Activated CD4-positive, alpha-beta T cell treated with anti-CD3 and anti-CD28 coated beads, Interleukin-2, amount 10 ng/mL, durations not matched to agents 24 days and 14 days (primary cell): Measurements from ENCODE around the gene GTSE1. TPM values are rescaled to one million over a fixed set of nuclear protein-coding genes. Genes with fewer than 3 reads are reported as not detected.

Experiments
- DNase-seq: peaks from one replicate; pipeline ENCODE4 v3.0.0; 2022
- H3K27ac Mint-ChIP-seq: one replicate; pipeline ENCODE4 v1.8.0; 2022; ENCODE audit warnings: mild to moderate bottlenecking, mixed read lengths
- H3K27me3 Mint-ChIP-seq: one replicate; pipeline ENCODE4 v1.8.0; 2022; ENCODE audit warnings: mixed read lengths
- H3K36me3 Mint-ChIP-seq: one replicate; pipeline ENCODE4 v1.8.0; 2022; ENCODE audit warnings: low read depth, mild to moderate bottlenecking, mixed read lengths
- H3K4me1 Mint-ChIP-seq: one replicate; pipeline ENCODE4 v1.8.0; 2021; ENCODE audit warnings: mixed read lengths
- H3K4me3 Mint-ChIP-seq: one replicate; pipeline ENCODE4 v1.8.0; 2022; ENCODE audit warnings: mild to moderate bottlenecking, moderate library complexity, mixed read lengths
- H3K9me3 Mint-ChIP-seq: one replicate; pipeline ENCODE4 v1.8.0; 2021; ENCODE audit warnings: mixed read lengths
- intact Hi-C: fragments of 100-400 bp; cut with micrococcal nuclease; formaldehyde crosslinking; loops from one replicate; pipeline ENCODE4 v1.15.1; 2023
- total RNA-seq: library from RNA; stranded (reverse); gene quantifications from 2 replicates; pipeline ENCODE4 v1.2.3, GENCODE V29; 2022

Gene GTSE1
- total RNA-seq, 1 donor from 2014 or later: 37.6 TPM

GRCh38 chr22:46360097-46360496, 63.4 kb downstream of the GTSE1 start:
- Mint-ChIP-seq H3K27ac (no peak overlapping the region), H3K36me3 (peaks cover 11% of the 10 kb centered on the region), H3K4me3 (no peak overlapping the region), H3K4me1 (no peaks in the 10 kb centered on the region), H3K27me3 (no peaks in the 10 kb centered on the region), H3K9me3 (no peaks in the 10 kb centered on the region)
- intact Hi-C loops: no loop called here
- DNase-seq: no peak

- Mint-ChIP-seq H3K27me3 (no peaks in the 10 kb centered on the region), H3K4me1 (no peaks in the 10 kb centered on the region), H3K4me3 (no peak overlapping the region), H3K36me3 (peaks cover 6% of the 10 kb centered on the region), H3K9me3 (no peaks in the 10 kb centered on the region), H3K27ac (no peak overlapping the region)
- no peak for DNase-seq
- intact Hi-C loops: no loop called here
Observed at GRCh38 chr22:46360891-46361290, 64.2 kb downstream of the GTSE1 start.

- Mint-ChIP-seq H3K27ac (no peak overlapping the region), H3K9me3 (no peaks in the 10 kb centered on the region), H3K36me3 (peaks cover 6% of the 10 kb centered on the region), H3K4me1 (no peaks in the 10 kb centered on the region), H3K27me3 (no peaks in the 10 kb centered on the region), H3K4me3 (no peak overlapping the region)
- intact Hi-C loops: no loop called here
- DNase-seq: no peak
Observed at GRCh38 chr22:46361826-46362202, 65.1 kb downstream of the GTSE1 start.

- no peaks in the 10 kb centered on the region for H3K9me3 Mint-ChIP-seq
- H3K27ac Mint-ChIP-seq: no peak overlapping the region
- H3K27me3 Mint-ChIP-seq: no peaks in the 10 kb centered on the region
- no peaks in the 10 kb centered on the region for H3K4me1 Mint-ChIP-seq
- DNase-seq: no peak
- intact Hi-C loops: no loop called here
- H3K36me3 Mint-ChIP-seq: peaks cover 4% of the 10 kb centered on the region
- no peak overlapping the region for H3K4me3 Mint-ChIP-seq
Observed at GRCh38 chr22:46362203-46362933, 65.7 kb downstream of the GTSE1 start.

GRCh38 chr22:46362934-46363515, 66.4 kb downstream of the GTSE1 start:
- peaks cover 3% of the 10 kb centered on the region for H3K36me3 Mint-ChIP-seq
- no peaks in the 10 kb centered on the region for H3K27me3 Mint-ChIP-seq
- H3K4me1 Mint-ChIP-seq: peaks cover 3% of the 10 kb centered on the region
- no peaks in the 10 kb centered on the region for H3K9me3 Mint-ChIP-seq
- H3K4me3 Mint-ChIP-seq: no peak overlapping the region
- DNase-seq: no peak
- no peak overlapping the region for H3K27ac Mint-ChIP-seq
- intact Hi-C loops: no loop called here

GRCh38 chr22:46363611-46364321, 67.1 kb downstream of the GTSE1 start:
- no peak overlapping the region for H3K4me3 Mint-ChIP-seq
- H3K27me3 Mint-ChIP-seq: no peaks in the 10 kb centered on the region
- H3K27ac Mint-ChIP-seq: no peak overlapping the region
- H3K9me3 Mint-ChIP-seq: no peaks in the 10 kb centered on the region
- H3K4me1 Mint-ChIP-seq: peaks cover 3% of the 10 kb centered on the region
- peaks cover 2% of the 10 kb centered on the region for H3K36me3 Mint-ChIP-seq
- DNase-seq: no peak
- intact Hi-C loops: no loop called here

- no peak for DNase-seq
- no peaks in the 10 kb centered on the region for H3K36me3 Mint-ChIP-seq
- no peak overlapping the region for H3K27ac Mint-ChIP-seq
- H3K4me3 Mint-ChIP-seq: no peak overlapping the region
- H3K4me1 Mint-ChIP-seq: peaks cover 3% of the 10 kb centered on the region
- intact Hi-C loops: no loop called here
- no peaks in the 10 kb centered on the region for H3K27me3 Mint-ChIP-seq
- no peaks in the 10 kb centered on the region for H3K9me3 Mint-ChIP-seq
Observed at GRCh38 chr22:46364341-46365165, 67.9 kb downstream of the GTSE1 start.

GRCh38 chr22:46365166-46365624, 68.5 kb downstream of the GTSE1 start:
- Mint-ChIP-seq H3K9me3 (no peaks in the 10 kb centered on the region), H3K36me3 (no peaks in the 10 kb centered on the region), H3K27me3 (no peaks in the 10 kb centered on the region), H3K4me1 (peaks cover 3% of the 10 kb centered on the region), H3K27ac (no peak overlapping the region), H3K4me3 (no peak overlapping the region)
- intact Hi-C loops: no loop called here
- DNase-seq: no peak

GRCh38 chr22:46366327-46366731, 69.7 kb downstream of the GTSE1 start:
- intact Hi-C loops: no loop called here
- no peak for DNase-seq
- H3K9me3 Mint-ChIP-seq: no peaks in the 10 kb centered on the region
- peaks cover 3% of the 10 kb centered on the region for H3K4me1 Mint-ChIP-seq
- H3K27me3 Mint-ChIP-seq: no peaks in the 10 kb centered on the region
- H3K27ac Mint-ChIP-seq: no peak overlapping the region
- no peak overlapping the region for H3K4me3 Mint-ChIP-seq
- H3K36me3 Mint-ChIP-seq: no peaks in the 10 kb centered on the region

GRCh38 chr22:46366801-46367706, 70.4 kb downstream of the GTSE1 start:
- Mint-ChIP-seq H3K36me3 (no peaks in the 10 kb centered on the region), H3K9me3 (no peaks in the 10 kb centered on the region), H3K27ac (no peak overlapping the region), H3K4me1 (peaks cover 5% of the 10 kb centered on the region), H3K27me3 (no peaks in the 10 kb centered on the region), H3K4me3 (no peak overlapping the region)
- DNase-seq: no peak
- intact Hi-C loops: loop anchor here (1.0 kb wide), 1 partner anchor 175 kb away; no protein-coding TSS in a partner anchor

GRCh38 chr22:46367707-46368191, 71.1 kb downstream of the GTSE1 start:
- intact Hi-C loops: loop anchor here (1.0 kb wide), 1 partner anchor 175 kb away; no protein-coding TSS in a partner anchor
- Mint-ChIP-seq H3K4me1 (peaks cover 5% of the 10 kb centered on the region), H3K27me3 (peaks cover under 1% of the 10 kb centered on the region), H3K36me3 (no peaks in the 10 kb centered on the region), H3K27ac (no peak overlapping the region), H3K4me3 (no peak overlapping the region), H3K9me3 (no peaks in the 10 kb centered on the region)
- peak; percentile 91 for DNase-seq

GRCh38 chr22:46368422-46368821, 71.8 kb downstream of the GTSE1 start:
- H3K4me1 Mint-ChIP-seq: peaks cover 5% of the 10 kb centered on the region
- no peak overlapping the region for H3K4me3 Mint-ChIP-seq
- H3K27me3 Mint-ChIP-seq: peaks cover 5% of the 10 kb centered on the region
- DNase-seq: no peak
- no peaks in the 10 kb centered on the region for H3K9me3 Mint-ChIP-seq
- intact Hi-C loops: no loop called here
- no peak overlapping the region for H3K27ac Mint-ChIP-seq
- H3K36me3 Mint-ChIP-seq: no peaks in the 10 kb centered on the region
